Neural progenitor cell (in vitro differentiated cells): ENCODE measurements around the gene SLX1A. TPM values are rescaled to one million over a fixed set of nuclear protein-coding genes. Genes with fewer than 3 reads are reported as not detected.
"Not testable (repeated sequence)": the region's sequence is repeated elsewhere in the genome, so short reads cannot be mapped to it uniquely, and the experiment has no call there.

Source experiments
- DNase-seq: peaks from one replicate; pipeline ENCODE4 v3.0.0-alpha.2; 2016; ENCODE audit warnings: low spot score
- H2AFZ ChIP-seq: fragments of 200-600 bp; sonication (generic); replicated peaks from 2 replicates; pipeline ENCODE4 v1.6.1; 2016; ENCODE audit warnings: antibody characterized with exemption
- H3F3A ChIP-seq: fragments of 200-600 bp; sonication (generic); 2 replicates; pipeline ENCODE4 v1.6.1; 2016; ENCODE audit warnings: antibody characterized with exemption, low read depth
- H3K27ac ChIP-seq: fragments of 200-600 bp; sonication (generic); 2 replicates; pipeline ENCODE4 v1.5.1; 2016; ENCODE audit warnings: mild to moderate bottlenecking
- H3K27me3 ChIP-seq: fragments of 200-600 bp; sonication (generic); 2 replicates; pipeline ENCODE4 v1.6.1; 2016; ENCODE audit warnings: mild to moderate bottlenecking, moderate library complexity
- H3K36me3 ChIP-seq: fragments of 200-600 bp; sonication (generic); 2 replicates; pipeline ENCODE4 v1.5.1; 2016
- H3K4me1 ChIP-seq: fragments of 200-600 bp; sonication (generic); 2 replicates; pipeline ENCODE4 v1.6.1; 2016; ENCODE audit warnings: mixed run types
- H3K4me2 ChIP-seq: fragments of 200-600 bp; sonication (generic); 2 replicates; pipeline ENCODE4 v1.6.1; 2016
- H3K4me3 ChIP-seq: fragments of 200-600 bp; sonication (generic); 2 replicates; pipeline ENCODE4 v1.5.1; 2016
- H3K79me2 ChIP-seq: fragments of 200-600 bp; sonication (generic); 2 replicates; pipeline ENCODE4 v1.6.1; 2016; ENCODE audit warnings: low read depth
- H3K9ac ChIP-seq: fragments of 200-600 bp; sonication (generic); 2 replicates; pipeline ENCODE4 v1.6.1; 2016
- H3K9me3 ChIP-seq: fragments of 200-600 bp; sonication (generic); 2 replicates; pipeline ENCODE4 v1.5.1; 2016; ENCODE audit warnings: low read depth
- H4K20me1 ChIP-seq: fragments of 200-600 bp; sonication (generic); 2 replicates; pipeline ENCODE4 v1.6.1; 2016; ENCODE audit warnings: low read depth
- H3K27ac Mint-ChIP-seq: 3 replicates; pipeline ENCODE4 v1.8.0; 2021; ENCODE audit warnings: mixed read lengths
- H3K27me3 Mint-ChIP-seq: 2 replicates; pipeline ENCODE4 v1.8.0; 2022; ENCODE audit warnings: low read depth, mild to moderate bottlenecking, inconsistent platforms, moderate library complexity, mixed read lengths; ENCODE audit not compliant: insufficient read depth
- H3K36me3 Mint-ChIP-seq: 3 replicates; pipeline ENCODE4 v1.8.0; 2021; ENCODE audit warnings: mixed read lengths
- H3K4me1 Mint-ChIP-seq: 3 replicates; pipeline ENCODE4 v1.8.0; 2021; ENCODE audit warnings: mixed read lengths
- H3K4me3 Mint-ChIP-seq: 3 replicates; pipeline ENCODE4 v1.8.0; 2021; ENCODE audit warnings: mild to moderate bottlenecking, moderate library complexity, mixed read lengths
- H3K9me3 Mint-ChIP-seq: 3 replicates; pipeline ENCODE4 v1.8.0; 2020; ENCODE audit warnings: mixed read lengths
- EZH2 ChIP-seq: fragments of 200-600 bp; sonication (generic); IDR thresholded peaks from 2 replicates; pipeline ENCODE4 v1.6.1; 2017; ENCODE audit warnings: antibody characterized with exemption, mild to moderate bottlenecking, moderate library complexity
- EZH2phosphoT487 ChIP-seq: fragments of 200-600 bp; sonication (generic); IDR thresholded peaks from 2 replicates; pipeline ENCODE4 v1.6.1; 2017; ENCODE audit warnings: antibody characterized with exemption
- total RNA-seq: library from RNA; depleted of rRNA; stranded (reverse); fragments of >200 nt; gene quantifications from 2 replicates; pipeline ENCODE4 v1.2.3, GENCODE V29; 2015; ENCODE audit warnings: low replicate concordance
- TF ChIP-seq, protein P1 (sequence below): fragments of 200-600 bp; sonication (generic); IDR thresholded peaks from 2 replicates; pipeline ENCODE4 v1.5.1; 2017; ENCODE audit warnings: antibody characterized with exemption, mild to moderate bottlenecking

The SLX1A gene
- total RNA-seq, 1 donor from 2014 or later, result 10.4 TPM

DNA sequence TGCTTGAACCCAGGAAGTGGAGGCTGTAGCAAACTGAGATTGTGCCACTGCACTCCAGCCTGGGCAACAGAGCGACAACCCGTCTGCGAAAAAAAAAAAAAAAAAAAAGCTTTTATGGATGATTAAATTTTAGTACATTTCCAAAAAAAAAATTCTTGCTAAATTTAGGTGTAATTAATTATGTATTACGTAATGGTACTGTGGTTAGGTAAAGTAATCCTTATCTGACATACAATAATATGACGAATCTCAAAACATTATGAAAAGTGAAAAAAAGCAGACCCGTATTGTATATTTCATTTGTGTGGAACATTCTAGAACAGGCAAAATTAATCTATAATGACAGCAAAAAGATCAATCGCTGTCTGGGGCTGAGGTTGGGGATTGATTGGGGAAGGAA, 20.6 kb upstream of the SLX1A start:
- Histone ChIP-seq H3K79me2 (no peaks in the 10 kb centered on the region), H3K4me3 (no peak overlapping the region), H3K36me3 (no peaks in the 10 kb centered on the region), H4K20me1 (no peaks in the 10 kb centered on the region), H3K27ac (no peak overlapping the region), H2AFZ (no peak overlapping the region), H3K4me2 (no peak overlapping the region), H3K4me1 (no peaks in the 10 kb centered on the region), H3F3A (peaks cover 6% of the 10 kb centered on the region), H3K27me3 (no peaks in the 10 kb centered on the region), H3K9me3 (no peaks in the 10 kb centered on the region), H3K9ac (no peak overlapping the region)
- TF ChIP-seq EZH2, result no peak
- TF ChIP-seq, protein P1, sequence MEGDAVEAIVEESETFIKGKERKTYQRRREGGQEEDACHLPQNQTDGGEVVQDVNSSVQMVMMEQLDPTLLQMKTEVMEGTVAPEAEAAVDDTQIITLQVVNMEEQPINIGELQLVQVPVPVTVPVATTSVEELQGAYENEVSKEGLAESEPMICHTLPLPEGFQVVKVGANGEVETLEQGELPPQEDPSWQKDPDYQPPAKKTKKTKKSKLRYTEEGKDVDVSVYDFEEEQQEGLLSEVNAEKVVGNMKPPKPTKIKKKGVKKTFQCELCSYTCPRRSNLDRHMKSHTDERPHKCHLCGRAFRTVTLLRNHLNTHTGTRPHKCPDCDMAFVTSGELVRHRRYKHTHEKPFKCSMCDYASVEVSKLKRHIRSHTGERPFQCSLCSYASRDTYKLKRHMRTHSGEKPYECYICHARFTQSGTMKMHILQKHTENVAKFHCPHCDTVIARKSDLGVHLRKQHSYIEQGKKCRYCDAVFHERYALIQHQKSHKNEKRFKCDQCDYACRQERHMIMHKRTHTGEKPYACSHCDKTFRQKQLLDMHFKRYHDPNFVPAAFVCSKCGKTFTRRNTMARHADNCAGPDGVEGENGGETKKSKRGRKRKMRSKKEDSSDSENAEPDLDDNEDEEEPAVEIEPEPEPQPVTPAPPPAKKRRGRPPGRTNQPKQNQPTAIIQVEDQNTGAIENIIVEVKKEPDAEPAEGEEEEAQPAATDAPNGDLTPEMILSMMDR, result no peak
- no peak for TF ChIP-seq EZH2phosphoT487
- Mint-ChIP-seq H3K4me1 (peaks cover 2% of the 10 kb centered on the region), H3K36me3 (no peaks in the 10 kb centered on the region), H3K4me3 (no peak overlapping the region), H3K9me3 (peaks cover 3% of the 10 kb centered on the region), H3K27me3 (peaks cover 5% of the 10 kb centered on the region), H3K27ac (no peak overlapping the region)
- DNase-seq, result no peak

DNA sequence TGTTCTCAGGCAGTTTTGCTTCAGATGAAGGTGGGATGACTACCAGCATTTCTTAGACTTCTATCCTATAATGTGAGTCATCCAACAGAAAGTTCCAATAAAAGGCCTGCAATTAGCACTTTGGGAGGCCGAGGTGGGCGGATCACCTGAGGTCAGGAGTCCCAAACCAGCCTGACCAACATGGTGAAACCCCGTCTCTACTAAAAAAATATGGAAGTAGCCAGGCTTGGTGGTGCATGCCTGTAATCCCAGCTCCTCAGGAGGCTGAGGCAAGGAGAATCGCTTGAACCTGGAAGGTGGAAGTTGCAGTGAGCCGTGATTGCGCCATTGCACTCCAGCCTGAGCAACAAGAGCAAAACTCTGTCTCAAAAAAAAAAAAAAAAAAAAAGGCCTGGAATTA, 16.8 kb upstream of the SLX1A start:
- not testable (repeated sequence) for H3K27me3 Mint-ChIP-seq, H4K20me1 ChIP-seq, H3K4me2 ChIP-seq, H3F3A ChIP-seq, H3K79me2 ChIP-seq, H3K27ac ChIP-seq, H3K36me3 Mint-ChIP-seq, H3K9ac ChIP-seq, H3K4me1 ChIP-seq, H2AFZ ChIP-seq, H3K4me3 ChIP-seq, H3K36me3 ChIP-seq, DNase-seq, H3K4me3 Mint-ChIP-seq, H3K27ac Mint-ChIP-seq, H3K4me1 Mint-ChIP-seq, H3K9me3 Mint-ChIP-seq, H3K9me3 ChIP-seq
- peaks cover 16% of the 10 kb centered on the region for H3K27me3 ChIP-seq

DNA sequence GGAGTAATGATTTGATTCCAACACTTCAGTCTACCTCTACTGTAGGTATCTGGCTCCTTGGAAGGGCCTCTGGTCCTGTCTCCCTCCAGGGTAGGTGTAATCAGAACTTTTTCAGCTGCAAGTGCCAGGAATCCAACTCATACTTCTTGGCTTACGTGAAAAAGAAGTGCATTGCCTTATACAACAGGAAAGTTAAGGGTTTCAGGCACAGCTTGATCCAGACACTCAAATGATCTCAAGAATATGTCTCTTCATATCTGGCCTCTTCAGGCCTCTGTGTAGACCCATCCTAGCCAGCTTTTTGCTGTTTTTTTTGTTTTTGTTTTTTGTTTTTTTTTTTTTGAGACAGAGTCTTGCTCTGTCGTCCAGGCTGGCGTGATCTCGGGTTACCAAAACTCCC, 14.5 kb upstream of the SLX1A start:
- no peak for DNase-seq
- Histone ChIP-seq H3K9ac (no peak overlapping the region), H3K36me3 (no peaks in the 10 kb centered on the region), H3K4me1 (peaks cover 2% of the 10 kb centered on the region), H3F3A (peaks cover 14% of the 10 kb centered on the region), H3K27me3 (peaks cover 34% of the 10 kb centered on the region), H3K4me2 (no peak overlapping the region), H3K79me2 (no peaks in the 10 kb centered on the region), H2AFZ (no peak overlapping the region), H4K20me1 (peaks cover 3% of the 10 kb centered on the region), H3K4me3 (no peak overlapping the region), H3K9me3 (no peaks in the 10 kb centered on the region), H3K27ac (no peak overlapping the region)
- Mint-ChIP-seq H3K27me3 (peaks cover 9% of the 10 kb centered on the region), H3K36me3 (no peaks in the 10 kb centered on the region), H3K27ac (no peak overlapping the region), H3K4me1 (peaks cover 4% of the 10 kb centered on the region), H3K9me3 (no peaks in the 10 kb centered on the region), H3K4me3 (no peak overlapping the region)
- TF ChIP-seq, protein P1, result no peak
- TF ChIP-seq EZH2 (no peak), EZH2phosphoT487 (no peak)

DNA sequence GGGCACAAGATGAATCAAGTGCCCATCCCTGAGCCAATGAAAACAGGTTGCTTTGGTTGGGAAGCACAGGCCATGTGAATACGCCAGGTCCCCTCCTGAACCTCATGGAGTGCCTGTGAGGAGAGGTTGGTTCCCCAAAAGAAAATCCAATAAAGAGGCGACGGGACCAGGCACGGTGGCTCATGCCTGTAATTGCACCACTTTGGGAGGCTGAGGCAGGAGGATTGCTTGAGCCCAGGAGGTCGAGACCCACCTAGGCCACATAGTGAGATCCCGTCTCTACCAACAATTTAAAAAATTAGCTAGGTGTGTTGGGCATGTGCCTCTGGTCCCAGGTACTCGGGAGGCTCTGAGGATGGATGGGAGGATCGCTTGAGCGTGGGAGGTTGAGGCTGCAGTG, 13.7 kb upstream of the SLX1A start:
- H3K27me3 ChIP-seq, result peaks cover 41% of the 10 kb centered on the region
- no peak overlapping the region for H3K4me3 Mint-ChIP-seq
- H3K4me2 ChIP-seq, result no peak overlapping the region
- H3K36me3 ChIP-seq, result no peaks in the 10 kb centered on the region
- DNase-seq, result no peak
- peaks cover 14% of the 10 kb centered on the region for H3F3A ChIP-seq
- H3K4me1 Mint-ChIP-seq, result peaks cover 10% of the 10 kb centered on the region
- no peak overlapping the region for H2AFZ ChIP-seq
- H3K27me3 Mint-ChIP-seq, result peaks cover 10% of the 10 kb centered on the region
- H3K9me3 Mint-ChIP-seq, result no peaks in the 10 kb centered on the region
- H3K27ac ChIP-seq, result no peak overlapping the region
- peaks cover 7% of the 10 kb centered on the region for H4K20me1 ChIP-seq
- TF ChIP-seq EZH2 (no peak), EZH2phosphoT487 (no peak)
- TF ChIP-seq, protein P1, result no peak
- H3K79me2 ChIP-seq, result no peaks in the 10 kb centered on the region
- H3K4me3 ChIP-seq, result no peak overlapping the region
- no peak overlapping the region for H3K9ac ChIP-seq
- H3K9me3 ChIP-seq, result no peaks in the 10 kb centered on the region
- no peaks in the 10 kb centered on the region for H3K36me3 Mint-ChIP-seq
- H3K27ac Mint-ChIP-seq, result no peak overlapping the region
- peaks cover 2% of the 10 kb centered on the region for H3K4me1 ChIP-seq
